NCI-H2081 treated with DMSO at 0.1 percent for 48 hours (cell line): Measurements from ENCODE around the gene ANKRD24.
"Not testable (repeated sequence)": the region's sequence is repeated elsewhere in the genome, so short reads cannot be mapped to it uniquely, and the experiment has no call there.

Experiments
- DNase-seq: peaks from one replicate; lab custom pipeline; 2025; lab: John Stamatoyannopoulos, UW

Gene ANKRD24

GRCh38 chr19:4197625-4198466 is 15.4 kb downstream of the ANKRD24 start:
- DNase-seq, result no peak

- no peak for DNase-seq
Observed at GRCh38 chr19:4198467-4199126, 16.1 kb downstream of the ANKRD24 start.

DNA sequence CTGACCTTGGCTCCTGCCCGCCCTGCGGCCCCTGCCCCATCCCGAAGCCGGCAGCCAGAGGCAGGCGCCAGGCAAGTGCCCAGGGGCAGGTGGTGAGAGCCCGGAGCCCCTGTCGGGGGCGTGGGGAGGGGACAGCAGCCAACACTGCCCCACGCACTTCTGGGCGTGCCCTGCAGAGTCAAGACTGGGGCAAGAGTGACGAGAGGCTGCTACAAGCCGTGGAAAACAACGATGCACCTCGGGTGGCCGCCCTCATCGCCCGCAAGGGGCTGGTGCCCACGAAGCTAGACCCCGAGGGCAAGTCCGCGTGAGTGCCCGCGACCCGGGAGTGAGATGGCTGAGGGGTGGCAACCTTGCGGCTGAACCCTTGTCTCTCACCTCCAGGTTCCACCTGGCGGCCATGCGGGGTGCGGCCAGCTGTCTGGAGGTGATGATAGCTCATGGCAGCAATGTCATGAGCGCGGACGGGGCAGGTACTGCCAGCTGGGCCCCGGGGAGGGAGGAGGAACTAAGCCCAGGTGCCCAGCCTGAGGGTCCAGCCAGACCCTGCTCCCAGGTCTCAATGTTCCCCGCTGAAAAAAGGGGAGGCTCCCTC is 17.3 kb downstream of the ANKRD24 start:
- no peak for DNase-seq

- DNase-seq, result no peak
Observed at GRCh38 chr19:4200940-4201542, 18.6 kb downstream of the ANKRD24 start.

GRCh38 chr19:4201798-4202197 is 19.3 kb downstream of the ANKRD24 start:
- no peak for DNase-seq

DNA sequence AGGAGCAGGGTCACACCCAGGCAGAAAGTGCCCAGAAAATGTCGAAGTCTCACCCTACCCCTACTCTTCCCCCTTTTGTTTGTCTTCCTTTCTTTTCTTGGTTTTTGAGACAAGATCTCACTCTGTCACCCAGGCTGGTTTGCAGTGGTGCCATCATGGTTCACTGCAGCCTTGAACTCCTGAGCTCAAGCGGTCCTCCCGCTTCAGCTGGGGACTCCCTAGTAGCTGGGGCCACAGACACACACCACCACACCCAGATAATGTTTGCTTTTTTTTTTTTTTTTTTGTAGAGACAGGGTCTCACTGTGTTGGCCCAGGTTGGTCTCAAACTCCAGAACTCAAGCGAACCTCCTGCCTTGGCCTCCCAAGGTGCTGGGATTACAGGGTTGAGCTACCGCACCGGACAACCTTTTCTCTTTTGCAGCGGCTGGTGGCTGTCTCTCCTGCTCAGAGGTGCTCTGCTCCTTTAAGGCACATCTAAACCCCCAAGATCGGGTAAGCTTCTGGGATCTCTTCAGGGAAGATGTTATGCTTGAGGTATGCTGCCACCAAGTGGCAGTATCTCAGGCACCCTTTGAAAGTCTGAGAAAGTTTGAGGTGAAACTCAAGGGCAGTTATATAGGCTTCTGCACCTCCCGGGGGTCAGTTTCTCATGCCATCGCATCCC is 24.5 kb downstream of the ANKRD24 start:
- no peak for DNase-seq

GRCh38 chr19:4208385-4209094 is 26.1 kb downstream of the ANKRD24 start:
- DNase-seq, result no peak

DNA sequence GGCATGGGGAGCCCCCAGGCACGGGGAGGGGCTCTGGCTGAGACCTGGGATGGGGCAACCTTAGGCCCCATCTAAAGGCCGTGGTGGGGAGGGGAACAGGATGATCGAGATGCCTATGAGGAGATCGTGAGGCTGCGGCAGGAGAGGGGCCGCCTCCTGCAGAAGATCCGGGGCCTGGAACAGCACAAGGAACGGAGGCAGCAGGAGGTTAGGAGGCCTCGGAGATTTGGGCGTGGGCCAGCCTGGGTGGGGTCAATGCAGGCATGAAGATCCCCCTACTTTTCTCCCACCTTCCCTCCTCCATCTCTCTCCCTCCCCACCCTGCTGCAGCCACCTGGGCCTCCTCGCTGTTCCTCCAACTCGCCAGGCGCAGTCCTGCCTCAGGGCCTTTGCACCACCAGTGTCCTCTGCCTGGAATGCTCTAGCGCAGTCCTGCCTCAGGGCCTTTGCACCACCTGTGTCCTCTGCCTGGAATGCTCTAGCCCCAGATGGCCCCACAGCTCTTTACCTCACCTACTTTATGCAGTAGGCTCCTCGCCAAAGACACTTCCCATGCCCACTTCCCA is 27.8 kb downstream of the ANKRD24 start:
- no peak for DNase-seq

DNA sequence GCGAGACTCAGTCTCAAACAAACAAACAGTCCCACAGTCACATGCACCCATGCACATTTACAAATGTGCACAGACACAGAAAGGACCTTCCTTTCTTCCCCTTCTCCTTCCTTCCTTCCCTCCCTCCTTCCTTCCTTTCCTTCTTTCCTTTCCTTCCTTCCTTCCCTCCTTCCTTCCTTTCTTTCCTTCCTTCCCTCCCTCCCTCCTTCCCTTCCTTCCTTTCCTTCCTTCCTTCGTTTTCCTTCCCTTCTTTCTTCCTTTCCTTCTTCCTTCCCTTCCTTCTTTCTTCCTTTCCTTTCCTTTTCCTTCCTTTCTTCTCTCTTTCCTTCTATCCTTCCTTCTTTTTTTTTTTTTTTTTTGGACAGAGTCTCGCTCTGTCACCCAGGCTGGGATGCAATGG is 30.6 kb downstream of the ANKRD24 start:
- no peak for DNase-seq

- DNase-seq, result no peak
Observed at GRCh38 chr19:4215807-4216206, 33.3 kb downstream of the ANKRD24 start.

- DNase-seq, result no peak
Observed at GRCh38 chr19:4216846-4217245, 34.4 kb downstream of the ANKRD24 start.

GRCh38 chr19:4217429-4218264 is 35.2 kb downstream of the ANKRD24 start:
- DNase-seq, result no peak

- not testable (repeated sequence) for DNase-seq
Observed at GRCh38 chr19:4218523-4218922, 36.0 kb downstream of the ANKRD24 start.

DNA sequence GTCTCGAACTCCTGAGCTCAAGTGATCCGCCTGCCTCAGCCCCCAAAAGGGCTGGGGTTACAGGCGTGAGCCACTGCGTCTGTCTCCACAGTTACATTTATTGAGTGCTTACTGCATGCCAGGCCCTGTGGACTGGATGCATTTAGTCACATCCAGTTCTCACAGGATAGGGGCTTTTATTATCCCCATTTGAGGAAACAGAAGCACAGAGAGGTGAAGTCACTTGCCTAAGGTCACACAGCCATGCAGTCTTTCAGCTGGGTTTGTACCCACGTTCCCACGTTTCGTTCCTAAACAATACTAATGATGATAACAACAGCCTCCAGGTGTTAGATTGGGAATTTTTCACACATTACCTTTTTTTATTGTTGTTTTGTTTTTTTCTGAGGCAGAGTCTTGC is 37.7 kb downstream of the ANKRD24 start:
- no peak for DNase-seq

- DNase-seq, result no peak
Observed at GRCh38 chr19:4224470-4224869, 42.0 kb downstream of the ANKRD24 start.

DNA sequence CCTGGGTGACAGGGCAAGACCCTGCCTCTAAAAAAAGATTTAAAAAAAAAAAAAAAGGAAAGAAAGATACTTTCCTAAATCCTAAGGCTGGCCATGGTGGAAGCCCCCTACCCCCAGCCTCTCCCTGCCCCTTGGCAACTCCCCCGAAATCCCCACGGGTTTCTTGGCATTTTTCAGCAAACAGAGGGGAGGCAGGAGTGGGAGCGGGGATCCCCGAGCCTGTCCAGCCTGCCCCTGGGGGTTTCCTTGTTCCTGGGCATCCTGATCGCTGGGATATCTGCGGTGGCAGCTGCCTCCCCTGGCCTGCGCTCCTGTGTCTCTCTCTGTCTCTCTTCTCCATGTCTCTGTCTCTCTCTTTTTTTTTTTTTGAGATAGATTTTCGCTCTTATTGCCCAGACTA is 43.4 kb downstream of the ANKRD24 start:
- DNase-seq, result no peak

DNA sequence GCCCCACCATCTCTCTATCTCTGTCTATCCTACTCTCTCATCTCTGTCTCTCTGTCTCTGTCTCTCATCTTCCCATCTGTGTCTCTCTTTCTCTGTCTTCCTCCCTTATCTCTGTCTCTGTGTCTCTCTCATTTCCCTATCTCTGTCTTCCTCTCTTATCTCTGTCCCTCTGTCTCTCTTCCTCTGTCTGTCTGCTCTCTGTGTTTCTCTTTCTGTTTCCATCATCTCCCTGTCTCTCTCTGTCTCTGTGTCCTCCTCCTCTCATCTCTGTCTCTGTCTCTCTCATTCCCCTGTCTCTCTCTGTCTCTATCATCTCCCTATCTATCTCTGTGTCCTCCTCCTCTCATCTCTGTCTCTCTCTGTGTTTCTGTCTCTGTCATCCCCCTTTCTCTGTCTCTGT is 45.3 kb downstream of the ANKRD24 start:
- no peak for DNase-seq

- no peak for DNase-seq
Observed at GRCh38 chr19:4228765-4229178, 46.3 kb downstream of the ANKRD24 start.

DNA sequence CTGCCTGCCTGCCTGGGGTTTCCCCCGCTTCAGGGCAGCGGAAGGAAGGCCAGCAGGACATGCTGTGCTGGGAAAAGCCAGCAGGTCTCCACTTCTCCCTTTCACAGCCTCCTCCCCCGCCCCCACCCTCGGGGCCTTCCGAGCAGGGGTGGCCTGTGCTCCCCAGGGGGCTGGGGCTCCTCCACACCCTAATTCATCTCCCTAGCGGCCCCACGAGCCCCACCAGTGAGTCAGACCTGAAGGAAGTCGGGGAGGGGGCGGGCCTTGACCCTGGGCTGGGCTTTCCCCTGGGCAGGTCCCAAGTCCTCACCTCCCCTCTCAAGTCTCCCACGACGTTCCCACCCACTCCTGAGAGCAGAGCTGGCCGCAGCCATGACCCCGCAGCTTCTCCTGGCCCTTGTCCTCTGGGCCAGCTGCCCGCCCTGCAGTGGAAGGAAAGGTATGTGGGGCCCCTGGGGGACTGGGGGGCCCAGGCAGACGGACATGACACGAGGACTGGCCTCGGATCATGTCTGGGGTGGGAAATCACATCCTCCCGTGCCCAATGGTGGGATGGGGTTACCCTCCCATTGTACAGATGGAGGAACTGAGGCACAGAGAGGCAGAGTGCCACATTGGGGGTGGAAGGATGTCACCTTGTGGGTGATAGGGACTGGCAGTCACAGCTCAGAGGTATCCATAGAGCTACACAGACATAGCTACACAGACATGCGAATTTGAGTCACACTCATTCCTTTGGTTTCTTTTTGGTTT is 46.9 kb downstream of the ANKRD24 start, which contains the start of gene EBI3:
TSS of gene EBI3 (plus strand) at position 345 of the 753 bp plus-strand sequence. CDS start at position 373, 28 bp downstream.
- no peak for DNase-seq
